HepG2 (cell line): ENCODE measurements around the gene TXN. TPM values are rescaled to one million over a fixed set of nuclear protein-coding genes. Genes with fewer than 3 reads are reported as not detected.

Experiments
- CENPT ChIP-seq: sonication (generic); formaldehyde crosslinking; IDR thresholded peaks from 2 replicates; pipeline ENCODE4 v1.8.0; 2022; ENCODE audit warnings: low read depth, mild to moderate bottlenecking, moderate library complexity, missing genetic modification reagents
- FOXJ3 ChIP-seq: sonication (generic); formaldehyde crosslinking; IDR thresholded peaks from 2 replicates; pipeline ENCODE4 v1.4.0; 2020; ENCODE audit warnings: missing genetic modification reagents, mild to moderate bottlenecking, borderline replicate concordance
- HOXD1 ChIP-seq: sonication (generic); formaldehyde crosslinking; IDR thresholded peaks from 2 replicates; pipeline ENCODE4 v1.5.0; 2020; ENCODE audit warnings: missing genetic modification reagents
- KAT7 ChIP-seq: IDR thresholded peaks from 2 replicates; pipeline ENCODE4 v1.6.1; 2018; ENCODE audit warnings: borderline replicate concordance, missing compliant biosample characterization
- KAT8 ChIP-seq: IDR thresholded peaks from 2 replicates; pipeline ENCODE4 v1.6.1; 2016; ENCODE audit warnings: missing genetic modification reagents, missing compliant biosample characterization
- KMT2B ChIP-seq: IDR thresholded peaks from 2 replicates; pipeline ENCODE4 v1.6.1; 2016; ENCODE audit warnings: missing genetic modification reagents, missing compliant biosample characterization
- MAZ ChIP-seq, 2 experiments: sonication (generic) in 1 of 2; formaldehyde crosslinking in 1 of 2; IDR thresholded peaks; 2 replicates each; pipeline versions ENCODE4 v1.5.0 to v1.6.1; 2012 to 2020; ENCODE audit warnings: low read depth in 2 of 2, mild to moderate bottlenecking in 2 of 2, borderline replicate concordance in 1 of 2, improper control_type of control experiment in 1 of 2, low read length in 1 of 2, missing genetic modification reagents in 1 of 2, moderate library complexity in 1 of 2
- POLR2A ChIP-seq, 2 experiments: IDR thresholded peaks; 2 replicates each; pipeline ENCODE4 v1.6.1; 2011; ENCODE audit warnings: low read depth in 2 of 2, low read length in 2 of 2, mild to moderate bottlenecking in 1 of 2, moderate library complexity in 1 of 2; ENCODE audit not compliant: insufficient read depth in 1 of 2
- RBM39 ChIP-seq: fragments of 200-400 bp; formaldehyde crosslinking; IDR thresholded peaks from one replicate; pipeline ENCODE4 v1.6.1; 2018; ENCODE audit warnings: antibody characterized with exemption, mild to moderate bottlenecking, low read depth, low read length; ENCODE audit not compliant: poor library complexity, severe bottlenecking
- ZBTB7B ChIP-seq: sonication (generic); formaldehyde crosslinking; IDR thresholded peaks from 2 replicates; pipeline ENCODE4 v1.4.0; 2020; ENCODE audit warnings: missing genetic modification reagents
- ZNF101 ChIP-seq: sonication (generic); formaldehyde crosslinking; IDR thresholded peaks from 2 replicates; pipeline ENCODE4 v1.4.0; 2020; ENCODE audit warnings: mild to moderate bottlenecking, low read depth, missing genetic modification reagents, borderline replicate concordance
- ZNF484 ChIP-seq: sonication (generic); formaldehyde crosslinking; IDR thresholded peaks from 2 replicates; pipeline ENCODE4 v1.5.1; 2020; ENCODE audit warnings: mild to moderate bottlenecking, low read depth, missing genetic modification reagents, borderline replicate concordance
- ZNF501 ChIP-seq: sonication (generic); formaldehyde crosslinking; IDR thresholded peaks from 2 replicates; pipeline ENCODE4 v1.5.1; 2020; ENCODE audit warnings: mild to moderate bottlenecking, moderate library complexity, missing genetic modification reagents
- ZNF552 ChIP-seq: sonication (generic); formaldehyde crosslinking; IDR thresholded peaks from 2 replicates; pipeline ENCODE4 v1.9.0; 2022; ENCODE audit warnings: missing genetic modification reagents, mild to moderate bottlenecking, borderline replicate concordance
- ZNF773 ChIP-seq: sonication (generic); formaldehyde crosslinking; IDR thresholded peaks from 2 replicates; pipeline ENCODE4 v1.4.0; 2020; ENCODE audit warnings: missing genetic modification reagents, borderline replicate concordance
- polyA plus RNA-seq, 8 experiments: library from polyadenylated mRNA; depleted of rRNA in 3 of 8; stranded (reverse) in 7 of 8; unstranded in 1 of 8; fragments of >200 nt; fragmentation: Illumina TruSeq in 4 of 8; extraction: Trizol in 4 of 8; gene quantifications; 2 replicates each; pipeline versions ENCODE4 v1.2.1 to v1.2.3, GENCODE V29; 2011 to 2016; ENCODE audit warnings: low read depth in 4 of 8, missing spikeins in 1 of 8, mixed read lengths in 1 of 8; ENCODE audit not compliant: insufficient read depth in 1 of 8
- total RNA-seq, 5 experiments: library from RNA; depleted of rRNA; stranded (reverse); fragments of >200 nt; fragmentation: Illumina TruSeq; extraction: Trizol; gene quantifications; 2 replicates each; pipeline ENCODE4 v1.2.3, GENCODE V29; 2016; ENCODE audit warnings: low read depth in 1 of 5
- TF ChIP-seq, protein P1 (sequence below): IDR thresholded peaks from 2 replicates; pipeline ENCODE4 v1.6.1; 2016
- TF ChIP-seq, protein P2 (sequence below): sonication (generic); formaldehyde crosslinking; IDR thresholded peaks from 2 replicates; pipeline ENCODE4 v1.4.0; 2020; ENCODE audit warnings: mild to moderate bottlenecking, missing genetic modification reagents
- TF ChIP-seq, protein P3 (sequence below): sonication (generic); formaldehyde crosslinking; IDR thresholded peaks from 2 replicates; pipeline ENCODE4 v1.4.0; 2020; ENCODE audit warnings: missing genetic modification reagents, mild to moderate bottlenecking, borderline replicate concordance

The TXN gene
- total and polyA plus RNA-seq, 2 of the 13 experiments (the other 11 are each of a cell fraction or from before 2014, with no cell fraction given): 364 to 470 TPM

DNA sequence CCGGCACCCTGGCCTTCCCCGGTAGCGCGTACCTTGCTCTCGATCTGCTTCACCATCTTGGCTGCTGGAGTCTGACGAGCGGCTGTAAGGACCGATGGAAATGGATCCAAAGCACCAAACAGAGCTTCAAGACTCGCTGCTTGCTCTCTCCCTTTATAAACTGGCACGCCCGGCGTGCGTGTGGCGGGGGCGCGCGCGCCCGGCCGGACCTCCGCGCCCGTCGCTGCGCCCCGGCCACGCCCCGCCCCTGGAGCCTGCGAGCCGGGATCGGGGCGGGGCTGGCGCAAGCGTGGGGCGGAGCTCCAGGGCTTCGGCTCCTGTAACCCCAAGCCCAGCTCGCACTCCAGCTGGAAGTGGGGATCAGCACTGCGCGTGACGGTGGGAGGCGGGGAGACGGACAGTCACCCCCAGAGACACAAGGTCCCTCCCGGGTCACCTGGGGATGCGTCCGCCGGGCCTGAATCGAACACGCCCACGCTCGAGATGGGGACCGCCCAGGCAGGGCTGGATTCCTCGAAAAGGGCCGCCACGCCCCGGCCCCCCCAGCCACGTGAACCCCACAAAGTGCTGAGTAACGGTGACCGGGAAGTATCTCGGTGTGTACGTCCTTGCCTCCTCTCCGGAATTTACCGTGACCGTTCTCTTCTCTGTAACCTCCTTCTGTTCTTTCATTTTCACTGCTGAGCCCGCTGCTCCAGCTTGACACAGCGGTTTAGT lies at the start of gene TXN (continued):
- TF ChIP-seq, protein P1, sequence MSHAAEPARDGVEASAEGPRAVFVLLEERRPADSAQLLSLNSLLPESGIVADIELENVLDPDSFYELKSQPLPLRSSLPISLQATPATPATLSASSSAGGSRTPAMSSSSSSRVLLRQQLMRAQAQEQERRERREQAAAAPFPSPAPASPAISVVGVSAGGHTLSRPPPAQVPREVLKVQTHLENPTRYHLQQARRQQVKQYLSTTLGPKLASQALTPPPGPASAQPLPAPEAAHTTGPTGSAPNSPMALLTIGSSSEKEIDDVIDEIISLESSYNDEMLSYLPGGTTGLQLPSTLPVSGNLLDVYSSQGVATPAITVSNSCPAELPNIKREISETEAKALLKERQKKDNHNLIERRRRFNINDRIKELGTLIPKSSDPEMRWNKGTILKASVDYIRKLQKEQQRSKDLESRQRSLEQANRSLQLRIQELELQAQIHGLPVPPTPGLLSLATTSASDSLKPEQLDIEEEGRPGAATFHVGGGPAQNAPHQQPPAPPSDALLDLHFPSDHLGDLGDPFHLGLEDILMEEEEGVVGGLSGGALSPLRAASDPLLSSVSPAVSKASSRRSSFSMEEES (CRISPR knock-in tag): peak; percentile 64; the same call in 1 of the 2 replicates
- TF ChIP-seq HOXD1 (no peak; the same call in 1 of the 2 replicates), FOXJ3 (CRISPR knock-in tag) (no peak), MAZ (IDR thresholded peaks at IDR 0.05; ENCODE audit: borderline replicate concordance, low read depth, low read length) (0 out of 2 replicates have a peak, but pooled peaks have one; percentile 39), MAZ (CRISPR knock-in tag; IDR thresholded peaks at IDR 0.05; ENCODE audit: low read depth) (peak; percentile 64), ZNF773 (CRISPR knock-in tag) (0 out of 2 replicates have a peak, but pooled peaks have one; percentile 52), ZNF501 (CRISPR knock-in tag) (no peak), ZBTB7B (0 out of 2 replicates have a peak, but pooled peaks have one; percentile 23), ZNF552 (CRISPR knock-in tag) (0 out of 2 replicates have a peak, but pooled peaks have one; percentile 47), KAT8 (CRISPR knock-in tag) (peak; percentile 12; the same call in 1 of the 2 replicates), KAT7 (CRISPR knock-in tag) (no peak), KMT2B (peak; percentile 65; the same call in 1 of the 2 replicates), CENPT (CRISPR knock-in tag) (no peak), RBM39 (no peak), ZNF101 (no peak), POLR2A (IDR thresholded peaks at IDR 0.05; ENCODE audit: insufficient read depth in 1 of 2, low read depth in 2 of 2, low read length in 2 of 2) (peak; percentile 90 to 98), ZNF484 (CRISPR knock-in tag) (no peak)
- TF ChIP-seq, protein P2, sequence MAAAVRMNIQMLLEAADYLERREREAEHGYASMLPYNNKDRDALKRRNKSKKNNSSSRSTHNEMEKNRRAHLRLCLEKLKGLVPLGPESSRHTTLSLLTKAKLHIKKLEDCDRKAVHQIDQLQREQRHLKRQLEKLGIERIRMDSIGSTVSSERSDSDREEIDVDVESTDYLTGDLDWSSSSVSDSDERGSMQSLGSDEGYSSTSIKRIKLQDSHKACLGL (CRISPR knock-in tag): peak; percentile 57; the same call in 1 of the 2 replicates
- TF ChIP-seq, protein P3, sequence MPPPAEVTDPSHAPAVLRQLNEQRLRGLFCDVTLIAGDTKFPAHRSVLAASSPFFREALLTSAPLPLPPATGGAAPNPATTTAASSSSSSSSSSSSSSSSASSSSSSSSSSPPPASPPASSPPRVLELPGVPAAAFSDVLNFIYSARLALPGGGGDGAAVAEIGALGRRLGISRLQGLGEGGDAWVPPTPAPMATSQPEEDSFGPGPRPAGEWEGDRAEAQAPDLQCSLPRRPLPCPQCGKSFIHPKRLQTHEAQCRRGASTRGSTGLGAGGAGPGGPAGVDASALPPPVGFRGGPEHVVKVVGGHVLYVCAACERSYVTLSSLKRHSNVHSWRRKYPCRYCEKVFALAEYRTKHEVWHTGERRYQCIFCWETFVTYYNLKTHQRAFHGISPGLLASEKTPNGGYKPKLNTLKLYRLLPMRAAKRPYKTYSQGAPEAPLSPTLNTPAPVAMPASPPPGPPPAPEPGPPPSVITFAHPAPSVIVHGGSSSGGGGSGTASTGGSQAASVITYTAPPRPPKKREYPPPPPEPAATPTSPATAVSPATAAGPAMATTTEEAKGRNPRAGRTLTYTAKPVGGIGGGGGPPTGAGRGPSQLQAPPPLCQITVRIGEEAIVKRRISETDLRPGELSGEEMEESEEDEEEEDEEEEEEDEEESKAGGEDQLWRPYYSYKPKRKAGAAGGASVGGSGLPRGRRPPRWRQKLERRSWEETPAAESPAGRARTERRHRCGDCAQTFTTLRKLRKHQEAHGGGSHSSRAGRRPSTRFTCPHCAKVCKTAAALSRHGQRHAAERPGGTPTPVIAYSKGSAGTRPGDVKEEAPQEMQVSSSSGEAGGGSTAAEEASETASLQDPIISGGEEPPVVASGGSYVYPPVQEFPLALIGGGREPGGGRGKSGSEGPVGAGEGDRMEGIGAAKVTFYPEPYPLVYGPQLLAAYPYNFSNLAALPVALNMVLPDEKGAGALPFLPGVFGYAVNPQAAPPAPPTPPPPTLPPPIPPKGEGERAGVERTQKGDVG (CRISPR knock-in tag): no peak
